ENCODE data around the gene MANF. TPM values are rescaled to one million over a fixed set of nuclear protein-coding genes. Genes with fewer than 3 reads are reported as not detected.
A peak's percentile ranks its signal among the peaks of the same experiment; 100 is the strongest.

MANF gene
- total RNA-seq, 1 donor from 2014 or later: 75.7 TPM

GRCh38 chr3:51434746-51435327 lies 49.7 kb downstream of the MANF start:
- peak; percentile 60 to 75 for DNase-seq (ENCODE audit: low read depth in 2 of 2)

- DNase-seq (ENCODE audit: low read depth in 2 of 2): no peak
These were observed 52.0 kb downstream of the MANF start for GRCh38 chr3:51436998-51437639.

Other genes with a start within 250 kb of the MANF start
- 27.2 and 38.3 TPM in 2 replicates for gene RBM15B, start 6.0 kb downstream of the MANF start, total RNA-seq
- 12.5 and 15.4 TPM in 2 replicates for gene DCAF1, start 114.7 kb downstream of the MANF start, total RNA-seq
- gene RAD54L2, start 153.4 kb downstream of the MANF start, total RNA-seq: 11.3 and 14.7 TPM in 2 replicates

All from dermis microvascular lymphatic vessel endothelial cell (primary cell).